GM12864 (cell line): ENCODE results near the gene PRCC.

Experiments used
- DNase-seq: peaks from one replicate; pipeline ENCODE4 v3.0.0-alpha.2; 2011; ENCODE audit warnings: low read depth
- H3K4me3 ChIP-seq: 2 replicates; pipeline ENCODE4 v1.5.1; 2011; ENCODE audit warnings: mild to moderate bottlenecking, low read depth, low read length, control low read depth
- TF ChIP-seq, protein P1 (sequence below): IDR thresholded peaks from 2 replicates; pipeline ENCODE4 v1.5.1; 2011; ENCODE audit warnings: low read depth, mild to moderate bottlenecking, moderate library complexity, low read length, control low read depth, inconsistent platforms; ENCODE audit errors: missing control alignments

The PRCC gene

GRCh38 chr1:156811168-156811567 is 43.8 kb downstream of the PRCC start:
- TF ChIP-seq, protein P1, sequence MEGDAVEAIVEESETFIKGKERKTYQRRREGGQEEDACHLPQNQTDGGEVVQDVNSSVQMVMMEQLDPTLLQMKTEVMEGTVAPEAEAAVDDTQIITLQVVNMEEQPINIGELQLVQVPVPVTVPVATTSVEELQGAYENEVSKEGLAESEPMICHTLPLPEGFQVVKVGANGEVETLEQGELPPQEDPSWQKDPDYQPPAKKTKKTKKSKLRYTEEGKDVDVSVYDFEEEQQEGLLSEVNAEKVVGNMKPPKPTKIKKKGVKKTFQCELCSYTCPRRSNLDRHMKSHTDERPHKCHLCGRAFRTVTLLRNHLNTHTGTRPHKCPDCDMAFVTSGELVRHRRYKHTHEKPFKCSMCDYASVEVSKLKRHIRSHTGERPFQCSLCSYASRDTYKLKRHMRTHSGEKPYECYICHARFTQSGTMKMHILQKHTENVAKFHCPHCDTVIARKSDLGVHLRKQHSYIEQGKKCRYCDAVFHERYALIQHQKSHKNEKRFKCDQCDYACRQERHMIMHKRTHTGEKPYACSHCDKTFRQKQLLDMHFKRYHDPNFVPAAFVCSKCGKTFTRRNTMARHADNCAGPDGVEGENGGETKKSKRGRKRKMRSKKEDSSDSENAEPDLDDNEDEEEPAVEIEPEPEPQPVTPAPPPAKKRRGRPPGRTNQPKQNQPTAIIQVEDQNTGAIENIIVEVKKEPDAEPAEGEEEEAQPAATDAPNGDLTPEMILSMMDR: no peak
- no peak for DNase-seq
- H3K4me3 ChIP-seq: no peak overlapping the region

DNA sequence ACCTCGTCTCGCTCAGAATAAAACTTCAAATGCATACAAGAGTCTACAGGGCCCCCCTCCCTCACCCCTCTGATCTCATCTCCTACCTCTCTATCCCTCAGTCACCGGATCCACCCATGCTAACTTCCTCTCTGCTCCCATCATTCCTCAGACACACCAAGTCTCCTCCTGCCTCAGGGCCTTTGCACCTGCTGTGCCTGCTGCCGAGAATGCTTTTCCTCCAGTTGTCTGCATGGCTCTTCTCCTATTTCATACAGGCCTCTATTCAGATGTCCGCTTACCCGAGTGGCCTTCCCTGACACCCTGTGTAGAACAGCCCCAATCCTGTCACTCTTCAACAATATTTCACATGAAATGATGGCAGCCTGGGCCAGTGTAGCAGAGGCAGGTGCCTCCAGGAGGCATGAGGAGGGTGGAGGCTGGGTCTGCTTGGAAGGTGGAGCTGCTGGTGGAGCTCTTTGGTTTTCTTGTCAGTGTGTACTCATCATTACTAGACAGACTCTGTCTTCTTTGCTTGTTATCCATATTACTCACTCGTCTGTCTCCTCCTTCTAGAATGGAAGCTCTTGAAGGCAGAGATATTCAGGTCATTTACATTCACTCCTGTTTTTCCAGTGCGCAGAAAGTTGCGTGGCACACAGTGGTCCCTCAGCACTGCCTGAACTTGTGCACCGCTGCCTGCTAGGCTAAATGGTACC is 45.1 kb downstream of the PRCC start:
- TF ChIP-seq, protein P1: no peak
- DNase-seq: no peak
- no peak overlapping the region for H3K4me3 ChIP-seq

- H3K4me3 ChIP-seq: peak overlapping the region; percentile 17; the same call in 1 of the 2 replicates
- TF ChIP-seq, protein P1: no peak
- no peak for DNase-seq
Measured at GRCh38 chr1:156813298-156813697, 46.0 kb downstream of the PRCC start.

DNA sequence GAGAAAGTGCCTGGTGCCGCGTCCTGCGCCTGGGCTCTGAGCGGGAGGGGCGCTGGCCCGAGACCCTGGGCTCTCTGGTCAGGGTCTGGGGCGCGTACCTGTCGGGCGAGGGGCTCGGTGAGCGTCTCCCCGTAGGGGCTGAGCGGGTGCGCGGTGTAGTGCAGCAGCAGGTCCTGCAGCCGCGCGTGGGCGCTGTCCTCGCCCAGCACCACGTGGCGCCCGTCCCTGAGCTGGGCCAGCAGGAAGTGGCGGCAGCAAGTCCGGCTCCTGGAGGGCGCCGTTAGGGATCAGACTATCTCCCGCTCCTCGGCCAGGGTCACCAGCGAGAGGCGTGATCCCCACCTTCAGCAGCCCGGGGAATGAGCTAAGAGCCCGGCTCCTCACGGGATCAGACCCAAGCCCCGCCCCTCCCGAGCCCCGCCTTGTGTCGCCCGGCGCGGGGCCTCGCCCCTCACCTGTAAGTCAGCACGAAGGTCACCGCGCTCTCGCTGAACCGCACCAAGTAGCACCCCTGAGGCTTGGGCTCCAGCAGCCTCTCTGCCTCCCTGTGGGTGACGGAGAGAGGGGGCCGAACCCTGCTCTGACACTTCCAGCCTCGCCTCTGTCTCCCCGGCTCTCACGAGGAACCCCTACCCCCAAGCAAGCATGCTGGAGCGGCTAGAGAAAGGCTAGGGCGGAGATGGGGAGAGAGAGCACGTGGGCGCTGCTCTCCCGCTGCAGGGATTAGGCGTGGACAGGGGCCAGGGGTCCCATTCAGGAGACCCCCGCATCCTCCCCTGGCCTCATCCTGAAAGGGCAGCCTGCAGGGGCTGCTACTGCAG is 46.6 kb downstream of the PRCC start:
- TF ChIP-seq, protein P1: peak; percentile 61
- peak overlapping the region; percentile 17 for H3K4me3 ChIP-seq
- DNase-seq: no peak

GRCh38 chr1:156814571-156815260 is 47.4 kb downstream of the PRCC start:
- TF ChIP-seq, protein P1: no peak
- no peak for DNase-seq
- H3K4me3 ChIP-seq: no peak overlapping the region

GRCh38 chr1:156815307-156815826 is 48.0 kb downstream of the PRCC start:
- no peak for DNase-seq
- H3K4me3 ChIP-seq: peak overlapping the region; percentile 62; the same call in 1 of the 2 replicates
- TF ChIP-seq, protein P1: no peak
